GM18505 (cell line): ENCODE measurements around the gene SRGN.
"Not testable (repeated sequence)": the region's sequence is repeated elsewhere in the genome, so short reads cannot be mapped to it uniquely, and the experiment has no call there.

Experiments used
- ATAC-seq: cut with Tn5 transposase; IDR thresholded peaks from one replicate; pipeline ENCODE4 v1.9.1; 2021; ENCODE audit not compliant: unreplicated experiment
- POLR2A ChIP-seq: IDR thresholded peaks from 4 replicates; pipeline ENCODE4 v1.6.1; 2011; ENCODE audit warnings: borderline replicate concordance; ENCODE audit not compliant: insufficient read depth, insufficient read length; ENCODE audit errors: extremely low read depth

Gene SRGN

DNA sequence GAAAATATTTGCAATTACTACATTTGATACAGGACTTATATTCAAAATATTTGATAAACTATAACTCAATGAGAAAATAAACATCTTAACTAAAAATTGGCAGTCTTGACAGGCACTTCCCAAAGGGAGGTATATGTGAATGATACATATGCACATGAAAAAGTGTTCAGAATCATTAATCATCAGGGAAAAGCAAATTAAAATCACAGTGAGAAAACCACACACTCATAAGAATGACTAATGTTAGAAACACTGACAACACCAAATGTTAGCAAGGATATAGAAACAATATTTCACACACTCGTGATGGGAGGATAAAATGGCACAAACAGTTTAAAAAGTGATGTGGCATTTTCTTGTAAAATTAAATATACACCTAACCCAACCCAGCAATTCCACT lies 32.0 kb downstream of the SRGN start:
- ATAC-seq: no peak
- no peak for TF ChIP-seq POLR2A

DNA sequence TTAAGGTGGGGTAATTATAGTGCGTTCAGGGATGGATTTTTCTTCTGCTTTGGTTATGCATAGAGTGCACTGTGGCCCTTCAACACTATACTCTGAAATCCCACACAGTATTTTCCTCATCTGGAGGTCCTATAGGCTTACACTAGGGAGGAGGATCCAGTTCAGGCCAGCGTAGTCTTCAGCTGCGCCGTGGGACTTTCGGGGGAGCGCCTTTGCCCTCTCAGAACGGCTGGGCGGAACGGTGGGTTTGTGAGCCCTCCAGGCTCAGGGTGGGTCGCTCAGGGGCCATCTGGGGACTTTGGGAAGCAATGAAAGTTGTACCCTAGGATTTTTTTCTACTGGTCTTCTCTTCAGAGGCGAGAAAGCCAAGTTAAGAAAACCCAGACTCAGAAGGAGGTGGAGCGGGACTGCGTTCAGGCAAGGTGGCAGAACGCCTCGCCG lies 35.4 kb downstream of the SRGN start:
- peak; percentile 20 for ATAC-seq
- TF ChIP-seq POLR2A: no peak

DNA sequence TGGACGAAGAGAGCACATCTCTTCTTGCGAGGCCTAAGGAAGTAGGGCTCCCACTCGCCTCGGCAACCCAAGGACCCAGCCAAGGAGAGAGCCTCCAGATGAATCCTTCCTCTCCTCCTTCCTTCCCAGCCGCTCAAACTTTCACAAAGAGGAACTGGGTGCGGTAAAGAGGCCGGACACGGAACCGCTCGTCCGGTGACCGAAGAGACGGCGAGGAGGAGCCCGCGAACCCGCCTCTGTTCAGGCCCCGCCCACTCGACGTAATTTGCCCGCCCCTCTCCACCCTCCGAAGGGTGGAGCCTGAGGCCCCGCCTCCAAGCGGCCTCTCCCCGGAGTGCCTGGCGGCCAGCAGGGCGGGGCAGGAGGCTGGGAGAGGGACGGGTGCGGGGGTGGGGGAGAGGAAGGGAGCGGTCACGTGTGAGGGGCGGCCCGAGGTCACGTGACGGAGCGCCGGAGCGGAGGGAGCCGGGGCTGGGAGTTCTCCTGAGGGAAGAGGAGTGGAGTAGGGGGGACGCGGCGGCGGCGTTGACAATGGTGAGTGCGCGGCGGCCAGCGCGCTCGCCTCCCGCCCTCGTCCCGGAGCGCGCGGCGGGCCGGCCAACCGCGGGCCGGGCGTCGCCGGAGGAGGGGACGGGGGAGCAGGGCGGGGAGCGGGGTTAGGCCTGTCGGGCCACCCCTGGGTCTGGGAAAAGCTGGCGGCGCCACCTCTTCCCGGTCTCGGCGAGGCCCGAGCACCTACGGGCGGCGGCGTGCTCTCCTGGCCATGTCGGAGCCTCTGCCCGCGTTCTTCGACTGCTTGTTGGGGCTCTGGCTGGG lies 36.1 kb downstream of the SRGN start, which contains the start of gene VPS26A:
Gene VPS26A, plus strand, starts transcription at position 432 of the 816 bp plus-strand sequence. Its CDS starts 100 bp downstream, at position 532.
- TF ChIP-seq POLR2A: peak; percentile 76
- peak; percentile 83 for ATAC-seq

DNA sequence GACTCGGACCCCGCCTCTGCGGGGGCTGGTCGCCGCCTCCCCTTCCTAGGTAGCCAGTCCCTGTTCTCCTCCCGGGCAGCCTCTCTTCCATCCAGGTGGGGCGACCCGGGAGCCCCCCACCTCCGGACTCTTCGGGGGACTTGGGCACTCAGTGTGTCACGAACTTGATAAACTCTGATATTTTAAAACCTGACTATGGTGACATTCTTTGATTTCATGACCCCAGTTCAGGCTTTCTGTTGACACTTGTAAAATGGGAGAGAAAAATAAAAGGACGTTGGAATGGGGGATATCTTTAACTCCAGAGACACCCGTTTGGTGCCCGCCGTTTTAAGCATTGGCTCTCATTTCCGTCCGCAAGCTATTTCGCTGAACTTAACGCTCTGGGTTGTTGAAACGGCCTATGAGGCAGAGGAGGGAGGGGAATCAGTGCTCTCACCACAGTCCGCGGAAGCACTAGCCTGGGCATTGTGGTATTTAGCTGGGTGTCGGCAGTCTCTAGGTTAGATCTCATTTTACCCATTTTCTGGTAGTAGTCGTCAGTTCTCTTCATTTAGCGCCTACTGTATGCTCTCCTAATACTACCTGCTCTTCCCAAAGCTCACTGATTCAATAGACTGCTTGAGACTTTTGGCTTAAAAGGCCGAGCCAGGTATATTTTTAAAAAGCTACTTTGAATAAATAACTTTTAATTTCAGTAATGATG lies 36.8 kb downstream of the SRGN start:
- TF ChIP-seq POLR2A: no peak
- peak; percentile 30 for ATAC-seq

DNA sequence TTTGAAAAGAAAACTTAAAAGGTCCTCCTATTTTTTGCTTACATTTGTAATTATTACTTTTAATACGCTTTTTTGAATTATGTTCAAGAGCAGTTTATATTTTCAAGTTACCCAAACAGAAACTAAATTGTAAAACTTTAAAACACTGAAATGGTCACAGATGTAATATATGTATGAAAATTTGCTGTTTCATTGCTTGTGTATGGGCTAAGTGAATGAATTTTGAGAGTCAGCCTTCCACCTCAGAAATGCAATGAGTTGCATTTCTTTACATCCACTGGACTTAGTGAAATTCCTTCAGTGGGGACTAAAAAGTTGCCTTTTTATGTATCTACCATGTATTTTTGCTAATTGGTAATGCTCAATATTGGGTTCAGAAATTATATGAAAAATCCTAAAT lies 37.7 kb downstream of the SRGN start:
- TF ChIP-seq POLR2A: no peak
- ATAC-seq: no peak

DNA sequence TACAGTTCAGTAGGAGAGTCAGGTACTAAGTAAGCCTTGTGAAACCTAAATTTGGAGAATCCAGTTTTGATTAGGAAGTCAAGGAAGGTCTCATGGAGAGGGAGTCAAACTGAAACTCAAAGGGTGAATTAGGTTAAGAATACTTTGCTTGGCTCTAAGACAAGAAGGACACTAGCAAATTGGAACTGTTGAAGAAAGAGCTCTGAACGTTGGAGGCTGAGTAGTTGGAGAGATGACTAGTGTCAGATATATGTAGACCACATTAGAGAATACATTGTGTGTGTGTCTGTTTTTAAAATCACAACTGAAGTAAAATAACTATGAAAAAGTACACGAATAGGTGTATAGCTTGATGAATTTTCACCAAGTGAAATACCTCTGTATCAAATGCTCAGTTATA lies 42.3 kb downstream of the SRGN start:
- no peak for TF ChIP-seq POLR2A
- ATAC-seq: no peak

DNA sequence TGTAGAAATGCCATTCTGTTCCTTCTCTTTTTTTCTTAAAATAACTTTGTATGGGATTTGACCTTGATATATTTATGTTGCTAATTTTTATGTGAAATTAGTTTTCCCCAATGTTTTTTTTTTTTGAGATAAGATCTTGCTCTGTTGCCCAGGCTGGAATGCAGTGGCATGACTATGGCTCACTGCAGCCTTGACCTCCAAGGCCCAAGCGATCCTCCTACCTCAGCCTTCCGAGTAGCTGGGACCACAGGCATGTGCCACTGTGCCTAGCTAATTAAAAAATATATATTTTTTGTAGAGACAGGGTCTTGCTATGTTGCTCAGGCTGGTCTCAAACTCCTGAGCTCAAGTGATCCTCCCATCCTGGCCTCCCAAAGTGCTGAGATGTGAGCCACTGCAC lies 52.1 kb downstream of the SRGN start:
- no peak for ATAC-seq
- no peak for TF ChIP-seq POLR2A

DNA sequence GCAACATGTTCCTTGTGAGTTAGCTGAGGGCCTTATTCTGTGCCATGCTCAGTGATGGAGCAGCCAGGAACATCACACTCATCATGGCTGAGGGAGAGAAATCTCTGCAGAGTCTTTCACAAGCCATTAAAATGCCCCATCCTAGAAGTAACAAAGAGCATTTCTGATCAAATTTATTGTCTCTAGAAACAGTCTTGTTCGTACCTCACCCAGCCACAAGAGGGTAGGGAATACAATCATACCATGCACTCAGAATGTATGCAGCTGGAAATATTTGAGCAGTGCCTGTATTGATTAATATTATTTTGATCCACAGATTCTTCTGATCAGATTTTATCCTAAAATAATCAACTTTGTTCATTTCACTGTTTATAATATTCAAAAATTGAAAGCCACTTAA lies 53.4 kb downstream of the SRGN start:
- TF ChIP-seq POLR2A: no peak
- no peak for ATAC-seq

DNA sequence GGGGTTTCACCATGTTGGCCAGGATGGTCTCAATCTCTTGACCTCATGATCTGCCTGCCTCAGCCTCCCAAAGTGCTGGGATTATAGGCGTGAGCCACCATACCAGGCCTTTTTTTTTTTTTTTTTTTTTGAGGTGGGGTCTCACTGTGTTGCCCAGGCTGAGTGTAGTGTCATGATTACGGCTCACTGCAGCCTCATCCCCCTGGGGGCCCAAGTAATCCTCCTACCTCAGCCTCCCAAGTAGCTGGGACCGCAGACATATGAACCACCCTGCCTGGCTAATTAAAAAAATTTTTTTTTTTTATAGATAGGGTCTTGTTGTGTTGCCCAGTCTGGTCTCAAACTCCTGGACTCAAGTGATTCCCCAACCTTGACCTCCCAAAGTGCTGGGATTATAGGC lies 54.2 kb downstream of the SRGN start:
- ATAC-seq: not testable (repeated sequence)

DNA sequence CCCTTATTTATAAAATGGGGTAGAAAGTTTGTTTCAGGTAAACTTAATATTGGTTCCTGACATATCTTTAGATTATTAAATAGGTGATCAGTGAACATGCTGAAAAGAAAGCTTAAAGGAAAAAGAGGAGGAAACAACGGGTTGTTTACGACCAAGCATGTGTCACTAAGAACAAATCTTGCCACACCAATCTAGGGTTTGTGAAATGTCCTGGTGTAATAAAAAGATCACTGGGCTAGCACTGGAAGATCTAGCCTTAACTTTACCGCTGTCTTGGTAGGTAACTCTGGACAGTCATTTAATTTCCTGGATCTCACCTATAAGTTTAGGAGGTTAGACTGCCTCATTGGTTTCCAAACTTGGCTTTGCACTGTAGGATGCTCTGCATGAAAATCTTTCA lies 55.1 kb downstream of the SRGN start:
- ATAC-seq: no peak
- no peak for TF ChIP-seq POLR2A

DNA sequence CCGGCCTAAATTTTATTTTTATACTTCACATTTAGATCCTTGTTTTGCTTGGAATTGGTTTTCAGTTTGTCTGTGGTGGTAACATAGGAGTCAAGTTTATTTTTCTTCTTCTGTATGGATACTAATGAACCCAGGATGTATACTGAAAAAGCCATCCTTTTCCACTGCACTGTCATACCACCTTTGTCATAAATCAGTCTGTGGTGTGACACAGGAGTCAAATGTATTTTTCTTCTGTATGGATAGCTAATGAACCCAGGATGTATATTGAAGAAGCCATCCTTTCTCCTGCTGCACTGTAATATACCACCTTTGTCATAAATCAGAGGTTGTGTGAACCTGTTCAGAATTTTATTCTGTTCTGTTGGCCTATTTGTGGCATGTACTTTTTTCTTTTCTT lies 57.4 kb downstream of the SRGN start:
- ATAC-seq: no peak
- TF ChIP-seq POLR2A: no peak

DNA sequence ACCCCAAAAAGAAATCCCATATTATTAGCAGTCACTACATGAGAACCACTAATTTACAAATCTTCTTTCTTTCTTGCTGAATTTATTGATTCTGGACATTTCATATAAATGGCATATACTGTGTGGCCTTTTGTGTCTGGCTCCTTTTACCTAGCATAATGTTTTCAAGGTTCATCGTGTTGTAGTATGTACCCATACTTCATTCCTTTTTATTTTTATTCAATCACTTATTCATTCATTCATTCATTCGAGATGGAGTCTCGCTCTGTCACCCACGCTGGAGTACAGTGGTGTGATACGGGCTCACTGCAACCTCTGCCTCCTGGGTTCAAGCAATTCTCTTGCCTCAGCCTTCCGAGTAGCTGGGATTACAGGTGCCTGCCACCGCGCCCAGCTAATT lies 58.0 kb downstream of the SRGN start:
- TF ChIP-seq POLR2A: no peak
- ATAC-seq: no peak

DNA sequence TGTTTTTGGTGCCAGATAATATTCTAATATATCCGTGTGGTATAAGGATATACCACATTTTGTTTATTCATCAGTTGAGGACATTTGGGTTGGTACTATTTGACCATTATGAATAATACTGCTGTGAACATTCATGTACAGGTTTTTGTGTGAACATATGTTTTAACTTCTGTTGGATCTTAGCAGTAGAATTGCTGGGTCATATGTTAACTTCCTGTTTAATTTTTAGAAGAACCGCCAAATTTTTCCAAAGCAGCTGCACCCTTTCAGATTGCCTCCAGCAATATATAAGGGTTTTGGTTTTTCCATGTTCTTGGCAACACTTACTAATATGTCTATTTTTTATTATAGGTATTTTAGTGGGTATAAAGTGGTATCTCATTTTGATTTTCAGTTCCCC lies 58.9 kb downstream of the SRGN start:
- no peak for TF ChIP-seq POLR2A
- ATAC-seq: no peak

DNA sequence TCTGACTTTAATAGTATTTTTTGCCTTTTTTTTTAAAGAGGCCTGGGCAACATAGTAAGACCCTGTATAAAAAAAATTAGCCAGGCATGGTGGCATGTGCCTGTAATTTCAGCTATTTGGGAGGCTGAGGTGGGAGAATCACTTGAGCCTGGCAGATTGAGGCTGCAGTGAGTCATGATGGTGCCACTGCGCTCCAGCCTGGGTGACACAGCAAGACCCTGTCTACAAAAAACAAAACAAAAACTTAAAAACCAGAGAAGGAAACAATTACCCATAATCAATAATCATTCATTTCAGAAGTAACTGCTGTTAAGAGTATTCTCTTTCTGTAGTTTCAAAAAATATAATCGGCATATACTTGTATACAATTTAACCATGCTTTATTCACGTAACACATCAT lies 64.1 kb downstream of the SRGN start:
- ATAC-seq: no peak
- TF ChIP-seq POLR2A: no peak

DNA sequence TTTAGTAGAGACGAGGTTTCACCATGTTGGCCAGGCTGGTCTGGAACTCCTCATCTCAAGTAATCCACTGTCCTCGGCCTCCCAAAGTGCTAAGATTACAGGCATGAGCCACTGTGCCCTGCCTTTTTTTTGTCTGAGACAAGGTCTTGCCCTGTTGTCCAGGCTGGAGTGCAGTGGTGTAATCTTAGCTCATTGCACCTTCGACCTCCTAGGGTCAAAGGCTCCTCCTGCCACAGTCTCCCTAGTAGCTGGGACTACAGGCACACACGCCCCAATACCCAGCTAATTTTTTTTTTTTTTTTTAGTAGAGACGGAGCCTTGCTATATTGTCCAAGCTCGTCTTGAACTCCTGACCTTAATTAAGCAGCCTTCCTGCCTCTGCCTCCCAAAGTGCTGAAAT lies 65.3 kb downstream of the SRGN start:
- ATAC-seq: no peak
- TF ChIP-seq POLR2A: no peak
